Right lobe of liver (tissue), 4 donors: ENCODE results near the gene AKAP14.

Source experiments
- POLR2A ChIP-seq: fragments of 450-650 bp; IDR thresholded peaks from one replicate; pipeline ENCODE4 v1.6.1; 2017; ENCODE audit warnings: antibody characterized with exemption, mild to moderate bottlenecking
- TF ChIP-seq, protein P1 (sequence below), 4 donors: fragments of 200-600 bp in 3 of 4; fragments of 450-650 bp in 1 of 4; IDR thresholded peaks; one replicate each; pipeline versions ENCODE4 v1.5.1 to v1.8.0; 2016 to 2022; ENCODE audit warnings: antibody characterized with exemption in 4 of 4, mild to moderate bottlenecking in 2 of 4
- donor health status: DM: no; HTN: no; CAD: no.
- donor health status: DM: no; HTN: no; CAD: no.
- donor health status: DM: no; HTN: yes; CAD: no.

DNA sequence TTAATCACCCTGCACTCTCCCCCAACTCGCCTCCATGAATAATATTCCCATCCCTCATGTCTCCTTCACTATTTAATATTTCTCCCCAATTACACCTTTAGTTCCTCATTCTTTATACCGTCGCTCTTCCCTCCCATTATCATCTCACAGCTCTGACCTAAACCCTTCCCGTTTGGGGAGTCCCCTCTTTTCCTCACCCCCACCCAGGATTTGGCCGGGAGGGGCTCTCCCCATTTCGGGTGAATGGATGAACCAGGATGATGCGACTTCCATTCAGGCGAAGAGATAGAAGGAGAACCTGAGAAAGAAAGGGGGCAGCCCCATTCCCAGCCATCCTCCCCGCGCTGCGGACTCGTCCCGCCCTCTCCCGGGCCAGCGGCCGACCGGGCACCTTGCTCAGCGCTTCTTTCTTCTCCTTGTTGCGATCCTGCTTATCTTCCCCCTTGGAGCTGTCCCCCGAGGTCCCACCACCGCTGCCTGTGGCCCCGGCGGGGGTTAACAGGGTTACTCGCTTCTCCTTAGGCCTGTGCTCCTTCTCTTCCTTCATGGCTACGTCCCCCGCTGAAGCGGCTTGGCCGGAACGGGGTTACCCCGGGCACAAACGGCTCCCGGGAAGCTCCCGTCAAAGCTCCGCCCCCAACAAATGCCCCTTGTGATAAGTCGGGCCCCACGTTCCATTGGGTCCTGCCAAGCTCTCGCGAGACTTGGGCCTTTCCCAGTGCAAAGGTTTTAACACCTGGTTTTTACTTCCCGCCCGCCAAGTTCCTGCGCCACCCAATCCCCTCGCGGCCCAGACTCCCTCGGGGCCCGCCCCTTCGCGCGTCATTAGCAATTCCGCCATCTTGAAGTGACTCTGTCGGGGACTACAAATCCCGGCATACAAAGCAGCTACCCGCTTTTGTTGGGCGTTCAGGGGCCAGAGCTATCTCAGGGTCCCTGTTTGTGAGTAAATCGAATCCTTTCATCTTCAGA lies 43.0 kb upstream of the AKAP14 start, which contains the start of gene UPF3B:
- TF ChIP-seq, protein P1, sequence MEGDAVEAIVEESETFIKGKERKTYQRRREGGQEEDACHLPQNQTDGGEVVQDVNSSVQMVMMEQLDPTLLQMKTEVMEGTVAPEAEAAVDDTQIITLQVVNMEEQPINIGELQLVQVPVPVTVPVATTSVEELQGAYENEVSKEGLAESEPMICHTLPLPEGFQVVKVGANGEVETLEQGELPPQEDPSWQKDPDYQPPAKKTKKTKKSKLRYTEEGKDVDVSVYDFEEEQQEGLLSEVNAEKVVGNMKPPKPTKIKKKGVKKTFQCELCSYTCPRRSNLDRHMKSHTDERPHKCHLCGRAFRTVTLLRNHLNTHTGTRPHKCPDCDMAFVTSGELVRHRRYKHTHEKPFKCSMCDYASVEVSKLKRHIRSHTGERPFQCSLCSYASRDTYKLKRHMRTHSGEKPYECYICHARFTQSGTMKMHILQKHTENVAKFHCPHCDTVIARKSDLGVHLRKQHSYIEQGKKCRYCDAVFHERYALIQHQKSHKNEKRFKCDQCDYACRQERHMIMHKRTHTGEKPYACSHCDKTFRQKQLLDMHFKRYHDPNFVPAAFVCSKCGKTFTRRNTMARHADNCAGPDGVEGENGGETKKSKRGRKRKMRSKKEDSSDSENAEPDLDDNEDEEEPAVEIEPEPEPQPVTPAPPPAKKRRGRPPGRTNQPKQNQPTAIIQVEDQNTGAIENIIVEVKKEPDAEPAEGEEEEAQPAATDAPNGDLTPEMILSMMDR (IDR thresholded peaks at IDR 0.05): peak in 1 of 4 donors; percentile 12
- peak; percentile 58 for TF ChIP-seq POLR2A
